ENCODE results near the gene TMEM86B. TPM values are rescaled to one million over a fixed set of nuclear protein-coding genes. Genes with fewer than 3 reads are reported as not detected.

Gene TMEM86B
- polyA plus RNA-seq, 1 of the 3 experiments (the other 2 are of a cell fraction), result 3.0 TPM

DNA sequence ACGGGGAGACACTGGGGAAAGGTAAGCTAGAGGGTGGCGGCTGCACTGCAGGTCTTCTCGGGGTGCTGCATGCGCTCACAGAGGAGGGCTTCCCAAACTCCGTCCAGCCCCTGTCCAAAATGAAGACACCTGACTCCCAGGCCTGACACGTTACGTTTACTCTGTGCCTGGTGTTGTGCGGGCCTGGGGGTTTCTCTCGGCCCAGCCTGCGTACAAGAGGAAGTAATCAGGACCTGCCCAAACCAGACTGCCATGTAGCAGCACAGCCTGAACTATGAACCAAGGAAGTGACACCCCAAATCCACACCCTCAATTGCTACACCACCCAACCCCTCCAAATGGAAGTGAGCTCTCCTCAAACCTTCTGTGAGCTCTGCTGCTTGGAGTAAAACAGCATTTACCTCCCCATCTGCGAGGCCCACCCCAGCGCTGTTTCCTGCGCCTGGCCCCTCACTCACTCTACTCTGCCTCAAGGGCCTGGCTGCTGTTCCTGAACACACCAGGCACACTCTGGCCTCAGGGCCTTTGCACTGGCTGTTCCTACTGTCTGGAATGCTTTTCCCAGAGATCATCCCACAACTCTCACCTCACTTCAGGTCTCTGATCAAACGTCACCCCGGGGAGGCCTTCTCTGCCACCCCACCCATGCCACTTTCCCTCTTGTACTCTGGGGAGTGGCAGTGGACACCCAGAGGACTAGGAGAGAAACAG lies 48.3 kb upstream of the TMEM86B start:
- TF ChIP-seq FOXJ3 (CRISPR knock-in tag; IDR thresholded peaks at IDR 0.05) (no peak), EZH2phosphoT487 (IDR thresholded peaks at IDR 0.05; ENCODE audit: borderline replicate concordance, low read depth) (no peak), NRF1 (IDR thresholded peaks at IDR 0.05; ENCODE audit: low read depth, low read length) (no peak), POLR2AphosphoS5 (IDR thresholded peaks at IDR 0.05; ENCODE audit: low read depth, low read length) (no peak), CHD2 (IDR thresholded peaks at IDR 0.05; ENCODE audit: low read length, partially characterized antibody) (no peak), NFIC (IDR thresholded peaks at IDR 0.05; ENCODE audit: borderline replicate concordance) (no peak), RXRA (IDR thresholded peaks at IDR 0.05; ENCODE audit: borderline replicate concordance, low read depth) (no peak), JUND (IDR thresholded peaks at IDR 0.05) (no peak), RFX5 (IDR thresholded peaks at IDR 0.05; ENCODE audit: low read length) (no peak), TCF12 (IDR thresholded peaks at IDR 0.05) (no peak), MEF2A (IDR thresholded peaks at IDR 0.05; ENCODE audit: borderline replicate concordance, low read depth) (no peak)
- TF ChIP-seq, protein P1, sequence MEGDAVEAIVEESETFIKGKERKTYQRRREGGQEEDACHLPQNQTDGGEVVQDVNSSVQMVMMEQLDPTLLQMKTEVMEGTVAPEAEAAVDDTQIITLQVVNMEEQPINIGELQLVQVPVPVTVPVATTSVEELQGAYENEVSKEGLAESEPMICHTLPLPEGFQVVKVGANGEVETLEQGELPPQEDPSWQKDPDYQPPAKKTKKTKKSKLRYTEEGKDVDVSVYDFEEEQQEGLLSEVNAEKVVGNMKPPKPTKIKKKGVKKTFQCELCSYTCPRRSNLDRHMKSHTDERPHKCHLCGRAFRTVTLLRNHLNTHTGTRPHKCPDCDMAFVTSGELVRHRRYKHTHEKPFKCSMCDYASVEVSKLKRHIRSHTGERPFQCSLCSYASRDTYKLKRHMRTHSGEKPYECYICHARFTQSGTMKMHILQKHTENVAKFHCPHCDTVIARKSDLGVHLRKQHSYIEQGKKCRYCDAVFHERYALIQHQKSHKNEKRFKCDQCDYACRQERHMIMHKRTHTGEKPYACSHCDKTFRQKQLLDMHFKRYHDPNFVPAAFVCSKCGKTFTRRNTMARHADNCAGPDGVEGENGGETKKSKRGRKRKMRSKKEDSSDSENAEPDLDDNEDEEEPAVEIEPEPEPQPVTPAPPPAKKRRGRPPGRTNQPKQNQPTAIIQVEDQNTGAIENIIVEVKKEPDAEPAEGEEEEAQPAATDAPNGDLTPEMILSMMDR (IDR thresholded peaks at IDR 0.05), result no peak
- TF ChIP-seq, protein P2, sequence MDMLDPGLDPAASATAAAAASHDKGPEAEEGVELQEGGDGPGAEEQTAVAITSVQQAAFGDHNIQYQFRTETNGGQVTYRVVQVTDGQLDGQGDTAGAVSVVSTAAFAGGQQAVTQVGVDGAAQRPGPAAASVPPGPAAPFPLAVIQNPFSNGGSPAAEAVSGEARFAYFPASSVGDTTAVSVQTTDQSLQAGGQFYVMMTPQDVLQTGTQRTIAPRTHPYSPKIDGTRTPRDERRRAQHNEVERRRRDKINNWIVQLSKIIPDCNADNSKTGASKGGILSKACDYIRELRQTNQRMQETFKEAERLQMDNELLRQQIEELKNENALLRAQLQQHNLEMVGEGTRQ (IDR thresholded peaks at IDR 0.05; ENCODE audit: borderline replicate concordance, low read depth, low read length), result no peak
- no peak overlapping the region for H3K4me3 ChIP-seq (ENCODE audit: low read depth in 2 of 2, low read length in 1 of 2)
- H3F3A ChIP-seq (replicated peaks; ENCODE audit: insufficient read depth), result peaks cover 13% of the 10 kb centered on the region
- no peaks in the 10 kb centered on the region for H3K9me2 ChIP-seq
- 95% methylated on average over 8 of the region's 15 CpGs for WGBS (ENCODE audit: low lambda C conversion rate)
- ChIA-PET CTCF (interaction anchor here (0.9 to 2.5 kb wide), 4 partner anchors 15 to 117 kb away, joined by 3 to 7 read pairs (median 5); partner anchors contain the start of gene PPP6R1), POLR2A (no interaction called here)
- peaks cover 6% of the 10 kb centered on the region; the same call in 1 of the 2 replicates for H3K79me2 ChIP-seq (ENCODE audit: insufficient read depth)
- H4K20me1 ChIP-seq (ENCODE audit: insufficient read depth), result no peaks in the 10 kb centered on the region
- H3K9me3 ChIP-seq, result no peaks in the 10 kb centered on the region
- no peak overlapping the region for H2AFZ ChIP-seq (ENCODE audit: low read depth)
- H3K36me3 ChIP-seq (replicated peaks in 1 of 2; ENCODE audit: control insufficient read depth in 1 of 2, insufficient read depth in 2 of 2, low read length in 1 of 2), result peaks cover 0 to 24% of the 10 kb centered on the region in 2 experiments
- peaks cover 0 to 4% of the 10 kb centered on the region in 2 experiments; a peak in 1 of 4 replicates for H3K4me1 ChIP-seq (ENCODE audit: control insufficient read depth in 1 of 2, insufficient read depth in 2 of 2, low read depth in 1 of 2, low read length in 1 of 2)
- no peak overlapping the region for H3K4me2 ChIP-seq
- no peak for DNase-seq
- H3K9ac ChIP-seq, result no peak overlapping the region
- no peak overlapping the region for H3K27ac ChIP-seq (ENCODE audit: low read depth in 2 of 2, low read length in 1 of 2)
- H3K27me3 ChIP-seq (ENCODE audit: insufficient read depth), result no peaks in the 10 kb centered on the region
